ENCODE measurements around the gene PHACTR3. TPM values are rescaled to one million over a fixed set of nuclear protein-coding genes. Genes with fewer than 3 reads are reported as not detected.

The PHACTR3 gene
- total RNA-seq, 1 donor from 2014 or later = 1.1 TPM

DNA sequence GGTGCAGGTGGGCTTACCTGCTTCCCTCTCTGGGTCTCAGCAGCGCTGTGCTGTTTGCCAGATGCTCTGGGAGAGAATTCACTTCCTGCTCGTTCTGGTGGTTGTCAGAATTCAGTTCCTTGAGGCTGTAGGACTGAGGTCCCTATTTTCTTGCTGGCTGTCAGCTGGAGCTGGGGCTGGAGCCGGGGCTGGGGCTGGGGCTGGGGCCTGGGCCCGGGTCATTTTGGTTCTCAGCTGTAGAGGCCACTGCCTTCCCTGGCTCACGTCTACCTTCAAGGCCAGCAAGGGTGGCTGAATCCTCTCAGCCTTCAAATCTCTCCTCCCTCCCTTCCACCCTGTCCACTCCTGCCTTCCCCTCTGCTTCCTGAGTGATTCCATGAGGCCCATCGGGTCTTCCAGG is 16.8 kb upstream of the PHACTR3 start:
- Mint-ChIP-seq H3K9me3 (ENCODE audit: low read depth) (no peaks in the 10 kb centered on the region), H3K36me3 (ENCODE audit: insufficient read depth) (no peaks in the 10 kb centered on the region), H3K4me3 (ENCODE audit: low read depth) (no peak overlapping the region), H3K27me3 (peaks cover 51% of the 10 kb centered on the region), H3K4me1 (ENCODE audit: low read depth) (no peaks in the 10 kb centered on the region), H3K27ac (no peak overlapping the region)
- TF ChIP-seq CTCF (IDR thresholded peaks at IDR 0.05; ENCODE audit: unreplicated experiment) = no peak
- DNase-seq (ENCODE audit: low spot score, unreplicated experiment) = no peak

- no peaks in the 10 kb centered on the region for H3K4me1 Mint-ChIP-seq (ENCODE audit: low read depth)
These were observed 16.0 kb upstream of the PHACTR3 start for GRCh38 chr20:59588236-59588855.

DNA sequence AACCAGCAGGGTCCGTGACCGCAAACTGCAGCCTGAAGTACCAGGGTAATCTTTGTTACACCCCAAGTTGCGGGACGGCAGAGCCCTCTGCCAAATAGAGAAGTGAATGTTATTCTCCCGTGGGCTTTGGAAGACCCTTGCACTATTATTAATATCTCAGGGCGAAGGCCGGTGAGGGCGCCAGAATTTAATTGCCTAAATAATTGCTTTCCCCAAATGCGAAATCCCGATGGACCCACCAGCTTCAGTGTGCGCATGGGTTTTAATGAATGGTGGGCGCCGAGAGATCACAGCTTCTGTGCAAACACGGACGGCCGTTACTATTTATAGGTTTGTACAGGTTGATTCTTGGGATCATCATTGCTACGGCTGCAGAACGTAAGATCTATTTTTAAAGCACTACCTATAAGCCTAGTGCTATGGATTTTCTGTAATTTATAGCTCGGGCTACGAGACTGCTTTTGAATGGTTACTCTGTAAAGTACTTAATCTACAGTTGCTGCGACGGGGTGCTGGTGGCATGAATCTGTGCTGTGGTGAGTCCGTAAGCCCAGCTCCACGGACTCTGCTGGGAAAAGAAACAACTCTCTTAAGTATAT is 15.2 kb upstream of the PHACTR3 start:
- peaks cover 57% of the 10 kb centered on the region for H3K27me3 Mint-ChIP-seq
- no peak overlapping the region for H3K4me3 Mint-ChIP-seq (ENCODE audit: low read depth)

More at GRCh38 chr20:59588236-59588855, 16.0 kb upstream of the PHACTR3 start:
- Mint-ChIP-seq H3K27ac (no peak overlapping the region), H3K36me3 (ENCODE audit: insufficient read depth) (no peaks in the 10 kb centered on the region), H3K4me3 (ENCODE audit: low read depth) (no peak overlapping the region), H3K27me3 (peaks cover 51% of the 10 kb centered on the region), H3K9me3 (ENCODE audit: low read depth) (no peaks in the 10 kb centered on the region)
- no peak for TF ChIP-seq CTCF (IDR thresholded peaks at IDR 0.05; ENCODE audit: unreplicated experiment)
- no peak for DNase-seq (ENCODE audit: low spot score, unreplicated experiment)

GRCh38 chr20:59591061-59591460 is 13.3 kb upstream of the PHACTR3 start:
- Mint-ChIP-seq H3K4me1 (ENCODE audit: low read depth) (no peaks in the 10 kb centered on the region), H3K4me3 (ENCODE audit: low read depth) (no peak overlapping the region), H3K27ac (no peak overlapping the region), H3K36me3 (ENCODE audit: insufficient read depth) (no peaks in the 10 kb centered on the region), H3K27me3 (peaks cover 69% of the 10 kb centered on the region), H3K9me3 (ENCODE audit: low read depth) (no peaks in the 10 kb centered on the region)
- TF ChIP-seq CTCF (IDR thresholded peaks at IDR 0.05; ENCODE audit: unreplicated experiment) = no peak
- DNase-seq (ENCODE audit: low spot score, unreplicated experiment) = no peak

More for the DNA sequence above, 15.2 kb upstream of the PHACTR3 start:
- H3K36me3 Mint-ChIP-seq (ENCODE audit: insufficient read depth) = no peaks in the 10 kb centered on the region
- H3K4me1 Mint-ChIP-seq (ENCODE audit: low read depth) = no peaks in the 10 kb centered on the region
- H3K27ac Mint-ChIP-seq = no peak overlapping the region
- no peak for DNase-seq (ENCODE audit: low spot score, unreplicated experiment)
- no peaks in the 10 kb centered on the region for H3K9me3 Mint-ChIP-seq (ENCODE audit: low read depth)
- no peak for TF ChIP-seq CTCF (IDR thresholded peaks at IDR 0.05; ENCODE audit: unreplicated experiment)

DNA sequence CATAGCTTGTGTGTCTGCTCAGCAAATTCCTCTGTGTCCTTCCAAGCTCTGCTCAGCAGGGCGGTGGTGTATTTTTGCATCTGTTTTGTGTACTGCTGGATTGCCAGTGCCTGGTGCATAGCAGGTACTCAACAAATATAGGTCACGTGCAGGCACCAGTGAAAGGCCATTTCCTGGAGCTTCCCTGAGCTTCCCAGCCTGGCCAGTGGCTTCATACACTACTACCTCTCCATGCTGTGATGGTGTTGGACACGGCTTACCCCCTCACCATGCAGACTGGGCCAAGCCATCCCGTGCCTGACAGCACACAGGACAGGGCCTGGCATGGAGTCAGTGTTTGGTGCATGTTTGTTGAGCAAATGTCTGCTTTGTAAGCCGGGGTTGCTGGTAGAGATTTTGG is 7.7 kb upstream of the PHACTR3 start:
- DNase-seq (ENCODE audit: low spot score, unreplicated experiment) = no peak
- H3K36me3 Mint-ChIP-seq (ENCODE audit: insufficient read depth) = no peaks in the 10 kb centered on the region
- TF ChIP-seq CTCF (IDR thresholded peaks at IDR 0.05; ENCODE audit: unreplicated experiment) = no peak
- no peaks in the 10 kb centered on the region for H3K4me1 Mint-ChIP-seq (ENCODE audit: low read depth)
- H3K9me3 Mint-ChIP-seq (ENCODE audit: low read depth) = no peaks in the 10 kb centered on the region
- peaks cover 92% of the 10 kb centered on the region for H3K27me3 Mint-ChIP-seq
- no peak overlapping the region for H3K4me3 Mint-ChIP-seq (ENCODE audit: low read depth)
- no peak overlapping the region for H3K27ac Mint-ChIP-seq

All from progenitor cell of endocrine pancreas (in vitro differentiated cells).